Erythroblast (primary cell): ENCODE results near the gene PPP2R1B.

Experiments
- GATA1 ChIP-seq: IDR thresholded peaks from 2 replicates; pipeline ENCODE4 v1.6.1; 2011; ENCODE audit warnings: low read depth, mild to moderate bottlenecking, control low read depth, low read length, moderate library complexity
- POLR2A ChIP-seq: IDR thresholded peaks from 2 replicates; pipeline ENCODE4 v1.6.1; 2011; ENCODE audit warnings: mild to moderate bottlenecking, low read length

- TF ChIP-seq POLR2A, result no peak
- TF ChIP-seq GATA1, result no peak
Observed at GRCh38 chr11:111700162-111700561, 66.0 kb downstream of the PPP2R1B start.
